ENCODE results near the gene CEMIP. TPM values are rescaled to one million over a fixed set of nuclear protein-coding genes. Genes with fewer than 3 reads are reported as not detected.

CEMIP gene
- polyA plus RNA-seq, 1 of the 3 experiments (the other 2 are of a cell fraction): 27.8 TPM

- no peak overlapping the region for H2AFZ ChIP-seq (ENCODE audit: low read depth)
- H3K4me3 ChIP-seq (ENCODE audit: low read depth in 2 of 2, low read length in 1 of 2): peak overlapping the region; percentile 62 to 76
- H3K79me2 ChIP-seq (ENCODE audit: insufficient read depth): no peaks in the 10 kb centered on the region
- 72% methylated on average over 7 of the region's 7 CpGs for WGBS (ENCODE audit: low lambda C conversion rate)
- H4K20me1 ChIP-seq (ENCODE audit: insufficient read depth): no peaks in the 10 kb centered on the region
- H3K9me3 ChIP-seq: no peaks in the 10 kb centered on the region
- no peaks in the 10 kb centered on the region for H3K9me2 ChIP-seq
- peaks cover 0 to 27% of the 10 kb centered on the region in 2 experiments; a peak in 3 of 4 replicates for H3K4me1 ChIP-seq (ENCODE audit: control insufficient read depth in 1 of 2, insufficient read depth in 2 of 2, low read depth in 1 of 2, low read length in 1 of 2)
- peaks cover 0 to 9% of the 10 kb centered on the region in 2 experiments for H3K36me3 ChIP-seq (replicated peaks in 1 of 2; ENCODE audit: control insufficient read depth in 1 of 2, insufficient read depth in 2 of 2, low read length in 1 of 2)
- CTCF ChIA-PET: interaction anchor here (0.9 to 9.4 kb wide), 24 partner anchors 7 to 360 kb away, joined by 3 to 253 read pairs (median 7); partner anchors contain the start of gene ABHD17C
- H3K27ac ChIP-seq (ENCODE audit: low read depth in 2 of 2, low read length in 1 of 2): no peak overlapping the region
- DNase-seq: no peak
- no peaks in the 10 kb centered on the region for H3K27me3 ChIP-seq (ENCODE audit: insufficient read depth)
- POLR2A ChIA-PET: no interaction called here
- H3F3A ChIP-seq (replicated peaks; ENCODE audit: insufficient read depth): peaks cover 6% of the 10 kb centered on the region
- H3K9ac ChIP-seq: no peak overlapping the region
- peak overlapping the region; percentile 98 for H3K4me2 ChIP-seq
- TF ChIP-seq CHD2 (IDR thresholded peaks at IDR 0.05; ENCODE audit: low read length, partially characterized antibody) (no peak), IRF3 (IDR thresholded peaks at IDR 0.05; ENCODE audit: low read depth, low read length) (no peak), PBX3 (IDR thresholded peaks at IDR 0.05) (no peak), RAD21 (IDR thresholded peaks at IDR 0.05; ENCODE audit: low read length) (no peak), USF2 (IDR thresholded peaks at IDR 0.05; ENCODE audit: borderline replicate concordance, low read depth, low read length) (no peak), JUND (IDR thresholded peaks at IDR 0.05) (no peak), FOXM1 (IDR thresholded peaks at IDR 0.05; ENCODE audit: low read depth) (no peak), MAX (IDR thresholded peaks at IDR 0.05; ENCODE audit: low read depth) (no peak), RXRA (IDR thresholded peaks at IDR 0.05; ENCODE audit: borderline replicate concordance, low read depth) (no peak), CTCF (IDR thresholded peaks at IDR 0.05) (no peak), ZBTB33 (IDR thresholded peaks at IDR 0.05; ENCODE audit: borderline replicate concordance, low read depth) (no peak), SIN3A (IDR thresholded peaks at IDR 0.05; ENCODE audit: borderline replicate concordance, low read depth, low read length) (no peak), FOSL2 (IDR thresholded peaks at IDR 0.05; ENCODE audit: borderline replicate concordance, low read depth) (no peak), TEAD4 (IDR thresholded peaks at IDR 0.05; ENCODE audit: borderline replicate concordance, insufficient read depth) (no peak), NFIC (IDR thresholded peaks at IDR 0.05; ENCODE audit: borderline replicate concordance) (no peak), YY1 (IDR thresholded peaks at IDR 0.05; ENCODE audit: low read depth) (no peak)
These were observed 578 bp upstream of the CEMIP start for GRCh38 chr15:80778621-80778963.
